Vagina (tissue), 2 donors: ENCODE data around the gene PPFIBP2.

Experiments used
- POLR2A ChIP-seq, 2 donors: fragments of 450-650 bp; IDR thresholded peaks; one replicate each; pipeline ENCODE4 v1.6.1; 2017; ENCODE audit warnings: antibody characterized with exemption in 2 of 2, mild to moderate bottlenecking in 2 of 2, moderate library complexity in 2 of 2
- TF ChIP-seq, protein P1 (sequence below), 3 experiments: fragments of 450-650 bp in 2 of 3; fragments of 200-600 bp in 1 of 3; sonication (generic) in 1 of 3; IDR thresholded peaks; one replicate each; pipeline ENCODE4 v1.5.1; 2017 to 2019; ENCODE audit warnings: antibody characterized with exemption in 3 of 3, mild to moderate bottlenecking in 2 of 3, moderate library complexity in 2 of 3

DNA sequence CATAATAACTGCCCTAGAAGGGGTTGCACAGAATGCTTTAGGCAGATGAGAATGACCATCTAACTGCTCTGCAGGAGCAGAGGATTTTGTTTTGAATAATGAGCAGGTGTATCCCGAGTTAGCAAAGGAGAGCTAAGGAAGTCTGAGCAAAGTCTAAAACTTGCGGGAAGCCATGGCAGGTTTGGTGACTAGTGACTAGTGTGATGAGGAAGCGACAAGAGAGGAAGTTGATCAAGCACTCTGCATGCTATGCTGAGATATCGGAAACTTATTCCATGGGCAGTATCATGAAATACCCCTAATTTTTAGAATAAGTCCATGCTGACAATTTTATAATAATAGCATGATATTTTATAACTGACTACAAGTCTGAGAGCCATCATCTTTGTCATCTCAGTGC, 15.6 kb upstream of the PPFIBP2 start:
- TF ChIP-seq, protein P1, sequence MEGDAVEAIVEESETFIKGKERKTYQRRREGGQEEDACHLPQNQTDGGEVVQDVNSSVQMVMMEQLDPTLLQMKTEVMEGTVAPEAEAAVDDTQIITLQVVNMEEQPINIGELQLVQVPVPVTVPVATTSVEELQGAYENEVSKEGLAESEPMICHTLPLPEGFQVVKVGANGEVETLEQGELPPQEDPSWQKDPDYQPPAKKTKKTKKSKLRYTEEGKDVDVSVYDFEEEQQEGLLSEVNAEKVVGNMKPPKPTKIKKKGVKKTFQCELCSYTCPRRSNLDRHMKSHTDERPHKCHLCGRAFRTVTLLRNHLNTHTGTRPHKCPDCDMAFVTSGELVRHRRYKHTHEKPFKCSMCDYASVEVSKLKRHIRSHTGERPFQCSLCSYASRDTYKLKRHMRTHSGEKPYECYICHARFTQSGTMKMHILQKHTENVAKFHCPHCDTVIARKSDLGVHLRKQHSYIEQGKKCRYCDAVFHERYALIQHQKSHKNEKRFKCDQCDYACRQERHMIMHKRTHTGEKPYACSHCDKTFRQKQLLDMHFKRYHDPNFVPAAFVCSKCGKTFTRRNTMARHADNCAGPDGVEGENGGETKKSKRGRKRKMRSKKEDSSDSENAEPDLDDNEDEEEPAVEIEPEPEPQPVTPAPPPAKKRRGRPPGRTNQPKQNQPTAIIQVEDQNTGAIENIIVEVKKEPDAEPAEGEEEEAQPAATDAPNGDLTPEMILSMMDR (IDR thresholded peaks at IDR 0.05), result no peak
- no peak for TF ChIP-seq POLR2A (IDR thresholded peaks at IDR 0.05)
